Measurements from ENCODE around the gene TBC1D22A.

Gene TBC1D22A

GRCh38 chr22:46970411-46971098, 208.1 kb downstream of the TBC1D22A start:
- TF ChIP-seq CTCF (IDR thresholded peaks at IDR 0.05; ENCODE audit: insufficient read depth, low read length, missing control alignments): no peak
- POLR2A ChIA-PET: no interaction called here
- DNase-seq (ENCODE audit: low read depth, low spot score): no peak
- CTCF ChIA-PET: interaction anchor here (1.1 kb wide), 1 partner anchor 11 kb away, joined by 3 read pairs; no protein-coding TSS in a partner anchor
- no peak overlapping the region for H3K4me3 ChIP-seq (ENCODE audit: low read depth, low read length)

GRCh38 chr22:46971099-46971763, 208.8 kb downstream of the TBC1D22A start:
- ChIA-PET CTCF (no interaction called here), POLR2A (no interaction called here)
- H3K4me3 ChIP-seq (ENCODE audit: low read depth, low read length): no peak overlapping the region
- no peak for DNase-seq (ENCODE audit: low read depth, low spot score)
- no peak for TF ChIP-seq CTCF (IDR thresholded peaks at IDR 0.05; ENCODE audit: insufficient read depth, low read length, missing control alignments)

- POLR2A ChIA-PET: no interaction called here
- H3K4me3 ChIP-seq (ENCODE audit: low read depth, low read length): no peak overlapping the region
- CTCF ChIA-PET: no interaction called here
- TF ChIP-seq CTCF (IDR thresholded peaks at IDR 0.05; ENCODE audit: insufficient read depth, low read length, missing control alignments): no peak
- DNase-seq (ENCODE audit: low read depth, low spot score): no peak
Observed at GRCh38 chr22:46971764-46972125, 209.3 kb downstream of the TBC1D22A start.

GRCh38 chr22:46972256-46972655, 209.8 kb downstream of the TBC1D22A start:
- ChIA-PET CTCF (no interaction called here), POLR2A (no interaction called here)
- no peak for TF ChIP-seq CTCF (IDR thresholded peaks at IDR 0.05; ENCODE audit: insufficient read depth, low read length, missing control alignments)
- DNase-seq (ENCODE audit: low read depth, low spot score): no peak
- no peak overlapping the region for H3K4me3 ChIP-seq (ENCODE audit: low read depth, low read length)

- ChIA-PET POLR2A (no interaction called here), CTCF (no interaction called here)
- no peak overlapping the region for H3K4me3 ChIP-seq (ENCODE audit: low read depth, low read length)
- no peak for TF ChIP-seq CTCF (IDR thresholded peaks at IDR 0.05; ENCODE audit: insufficient read depth, low read length, missing control alignments)
- DNase-seq (ENCODE audit: low read depth, low spot score): no peak
Observed at GRCh38 chr22:46972901-46973831, 210.7 kb downstream of the TBC1D22A start.

- no peak overlapping the region for H3K4me3 ChIP-seq (ENCODE audit: low read depth, low read length)
- POLR2A ChIA-PET: no interaction called here
- CTCF ChIA-PET: no interaction called here
- no peak for DNase-seq (ENCODE audit: low read depth, low spot score)
- TF ChIP-seq CTCF (IDR thresholded peaks at IDR 0.05; ENCODE audit: insufficient read depth, low read length, missing control alignments): no peak
Observed at GRCh38 chr22:46974077-46974476, 211.6 kb downstream of the TBC1D22A start.
